Right hindlimb (tissue), 1 donor: ENCODE data around the gene CDKN1C.
A peak's percentile ranks its signal among the peaks of the same experiment; 100 is the strongest.

Experiments
- DNase-seq: peaks from one replicate; pipeline ENCODE4 v3.0.0-alpha.2; 2018

Gene CDKN1C

GRCh38 chr11:2885678-2886081 lies at the start of gene CDKN1C:
Gene CDKN1C, minus strand, starts transcription at chr11:2885775. Its CDS starts 319 bp downstream, at chr11:2885456.
- DNase-seq: peak; percentile 96

GRCh38 chr11:2934611-2935239 lies 49.1 kb upstream of the CDKN1C start:
- DNase-seq: peak; percentile 27

- no peak for DNase-seq
Observed at GRCh38 chr11:2934021-2934550, 48.5 kb upstream of the CDKN1C start.

GRCh38 chr11:2933375-2934020 lies 47.9 kb upstream of the CDKN1C start:
- peak; percentile 49 for DNase-seq

- DNase-seq: peak; percentile 22
Observed at GRCh38 chr11:2932850-2933251, 47.3 kb upstream of the CDKN1C start.

GRCh38 chr11:2931771-2932738 lies 46.5 kb upstream of the CDKN1C start:
- DNase-seq: no peak

GRCh38 chr11:2931420-2931746 lies 45.8 kb upstream of the CDKN1C start:
- no peak for DNase-seq

GRCh38 chr11:2930704-2931419 lies 45.3 kb upstream of the CDKN1C start:
- no peak for DNase-seq

GRCh38 chr11:2929950-2930703 lies 44.6 kb upstream of the CDKN1C start:
- DNase-seq: no peak

- no peak for DNase-seq
Observed at GRCh38 chr11:2929531-2929949, 44.0 kb upstream of the CDKN1C start.

- DNase-seq: no peak
Observed at GRCh38 chr11:2928605-2929530, 43.3 kb upstream of the CDKN1C start, which contains the start of gene PHLDA2. Gene PHLDA2, minus strand, starts transcription at chr11:2929420. Its CDS starts 56 bp downstream, at chr11:2929364.

- no peak for DNase-seq
Observed at GRCh38 chr11:2927851-2928604, 42.5 kb upstream of the CDKN1C start.

GRCh38 chr11:2927121-2927800 lies 41.7 kb upstream of the CDKN1C start:
- no peak for DNase-seq

GRCh38 chr11:2926611-2927051 lies 41.1 kb upstream of the CDKN1C start:
- no peak for DNase-seq

- no peak for DNase-seq
Observed at GRCh38 chr11:2924821-2925675, 39.5 kb upstream of the CDKN1C start.

GRCh38 chr11:2924381-2924780 lies 38.8 kb upstream of the CDKN1C start:
- no peak for DNase-seq

- no peak for DNase-seq
Observed at GRCh38 chr11:2923446-2924375, 38.1 kb upstream of the CDKN1C start.
